Spleen (tissue), 11 donors: ENCODE data around the gene CLMN. TPM values are rescaled to one million over a fixed set of nuclear protein-coding genes. Genes with fewer than 3 reads are reported as not detected.

Source experiments
- DNase-seq: peaks from one replicate; pipeline ENCODE4 v3.0.0-alpha.2; 2020
- H3K27ac ChIP-seq, 8 donors: fragments of 200-600 bp; sonication (generic) in 7 of 8; 1 replicate in 4 of 8; 2 replicates in 4 of 8; pipeline versions ENCODE4 v1.5.0 to v1.8.0; 2016 to 2021; ENCODE audit warnings: inconsistent platforms in 4 of 8, mild to moderate bottlenecking in 4 of 8, moderate library complexity in 1 of 8
- H3K27me3 ChIP-seq, 7 donors: fragments of 200-600 bp; sonication (generic) in 6 of 7; replicated peaks in 1 of 7; 1 replicate in 4 of 7; 2 replicates in 3 of 7; pipeline versions ENCODE4 v1.5.0 to v1.8.0; 2016 to 2021; ENCODE audit warnings: inconsistent platforms in 3 of 7, mild to moderate bottlenecking in 1 of 7
- H3K36me3 ChIP-seq, 6 donors: fragments of 200-600 bp; sonication (generic) in 5 of 6; 1 replicate in 4 of 6; 2 replicates in 2 of 6; pipeline versions ENCODE4 v1.5.0 to v1.8.0; 2016 to 2021; ENCODE audit warnings: inconsistent platforms in 2 of 6
- H3K4me1 ChIP-seq, 6 donors: fragments of 200-600 bp; sonication (generic) in 5 of 6; 1 replicate in 3 of 6; 2 replicates in 3 of 6; pipeline versions ENCODE4 v1.5.0 to v1.8.0; 2016 to 2021; ENCODE audit warnings: inconsistent platforms in 3 of 6
- H3K4me3 ChIP-seq, 8 donors: fragments of 200-600 bp; sonication (generic) in 7 of 8; 1 replicate in 4 of 8; 2 replicates in 4 of 8; pipeline versions ENCODE4 v1.5.0 to v1.8.0; 2016 to 2021; ENCODE audit warnings: inconsistent platforms in 4 of 8, mild to moderate bottlenecking in 4 of 8, moderate library complexity in 2 of 8
- H3K9me3 ChIP-seq, 8 donors: fragments of 200-600 bp; sonication (generic) in 7 of 8; 1 replicate in 4 of 8; 2 replicates in 4 of 8; pipeline versions ENCODE4 v1.5.0 to v1.8.0; 2016 to 2021; ENCODE audit warnings: inconsistent platforms in 4 of 8
- CTCF ChIP-seq, 11 experiments: fragments of 200-600 bp in 7 of 11; fragments of 450-650 bp in 4 of 11; sonication (generic) in 4 of 11; IDR thresholded peaks in 8 of 11; conservative IDR thresholded peaks in 3 of 11; 1 replicate in 7 of 11; 2 replicates in 4 of 11; pipeline versions ENCODE4 v1.4.0 to v1.8.0; 2016 to 2021; ENCODE audit warnings: antibody characterized with exemption in 11 of 11, inconsistent platforms in 4 of 11, mild to moderate bottlenecking in 1 of 11
- POLR2A ChIP-seq, 3 donors: fragments of 450-650 bp; IDR thresholded peaks; one replicate each; pipeline ENCODE4 v1.5.1; 2017; ENCODE audit warnings: antibody characterized with exemption in 3 of 3, mild to moderate bottlenecking in 1 of 3
- POLR2AphosphoS5 ChIP-seq, 3 donors: sonication (generic); formaldehyde crosslinking; IDR thresholded peaks; one replicate each; pipeline ENCODE4 v1.5.1; 2017; ENCODE audit warnings: antibody characterized with exemption in 3 of 3
- WGBS, 5 donors: extraction: QIAGEN DNeasy Blood & Tissue Kit in 3 of 5; methylation state at CpG; one replicate each; pipeline versions ENCODE4 v1.1.5 to v1.1.7; 2013 to 2018; 5-methylcytosine and 5-hydroxymethylcytosine counted together
- intact Hi-C: fragments of 100-400 bp; cut with DNase I; formaldehyde crosslinking; loops from one replicate; pipeline ENCODE4 v1.15.0; 2023; ENCODE audit warnings: low total_unique reads
- polyA plus RNA-seq, 3 donors: library from polyadenylated mRNA; stranded (reverse); fragments of 200-250 nt; gene quantifications; one replicate each; pipeline ENCODE4 v1.2.1, GENCODE V29; 2013
- total RNA-seq, 7 donors: library from RNA; depleted of rRNA in 3 of 7; stranded (reverse); fragments of >200 nt in 3 of 7; fragmentation: NEBNext Ultra II Directional in 4 of 7; extraction: Animal tissue kit (Norgen Biotek cat#: 25700) in 4 of 7; gene quantifications; one replicate each; pipeline versions ENCODE4 v1.1.0 to v1.2.1, GENCODE V29; 2016 to 2021
- donor health status: healthy with polysubstance abuse.
- donor health status: DM: no; HTN: no; CAD: no; lungs with moderate emphysema.
- donor health status: DM: no; HTN: no; CAD: no.
- donor health status: Bipolar disorder and iron deficiency.
- donor health status: healthy.
- donor health status: DM: no; HTN: no; CAD: no.
- donor health status: DM: yes; HTN: yes; CAD: no.

The CLMN gene
- total and polyA plus RNA-seq, 10 donors, result 2.7 to 21.4 (median 14.8) TPM

GRCh38 chr14:95255487-95255886 is 64.2 kb downstream of the CLMN start:
- Histone ChIP-seq H3K4me3 (no peak overlapping the region), H3K36me3 (no peaks in the 10 kb centered on the region), H3K27me3 (no peaks in the 10 kb centered on the region), H3K9me3 (no peaks in the 10 kb centered on the region), H3K4me1 (peaks cover 3 to 26% (median 13%) of the 10 kb centered on the region in 6 donors), H3K27ac (no peak overlapping the region)
- intact Hi-C loops, result no loop called here
- no peak for DNase-seq
- no peak for TF ChIP-seq POLR2AphosphoS5 (IDR thresholded peaks at IDR 0.05)
- WGBS, 5 donors, result 38 to 50% (median 47%) methylated on average over 6 of the region's 6 CpGs

GRCh38 chr14:95255013-95255412 is 64.7 kb downstream of the CLMN start:
- 75 to 88% (median 85%) methylated on average over 4 of the region's 4 CpGs for WGBS, 5 donors
- Histone ChIP-seq H3K27me3 (no peaks in the 10 kb centered on the region), H3K9me3 (no peaks in the 10 kb centered on the region), H3K36me3 (no peaks in the 10 kb centered on the region), H3K27ac (no peak overlapping the region), H3K4me3 (no peak overlapping the region), H3K4me1 (peaks cover 3 to 26% (median 13%) of the 10 kb centered on the region in 6 donors)
- intact Hi-C loops, result no loop called here
- DNase-seq, result no peak
- TF ChIP-seq POLR2A (IDR thresholded peaks at IDR 0.05), result no peak
- no peak for TF ChIP-seq CTCF (IDR thresholded peaks at IDR 0.05 in 8 of 11, conservative IDR thresholded peaks at IDR 0.05 in 3 of 11)
- TF ChIP-seq POLR2AphosphoS5 (IDR thresholded peaks at IDR 0.05), result no peak

GRCh38 chr14:95254288-95254687 is 65.4 kb downstream of the CLMN start:
- 62 to 94% (median 89%) methylated on average over 10 of the region's 10 CpGs for WGBS, 5 donors
- intact Hi-C loops, result no loop called here
- DNase-seq, result no peak
- Histone ChIP-seq H3K9me3 (no peaks in the 10 kb centered on the region), H3K4me1 (peaks cover 3 to 21% (median 8%) of the 10 kb centered on the region in 6 donors), H3K27ac (no peak overlapping the region), H3K36me3 (no peaks in the 10 kb centered on the region), H3K4me3 (no peak overlapping the region), H3K27me3 (no peaks in the 10 kb centered on the region)
- TF ChIP-seq POLR2AphosphoS5 (IDR thresholded peaks at IDR 0.05), result no peak
- TF ChIP-seq CTCF (IDR thresholded peaks at IDR 0.05 in 8 of 11, conservative IDR thresholded peaks at IDR 0.05 in 3 of 11), result no peak
- TF ChIP-seq POLR2A (IDR thresholded peaks at IDR 0.05), result no peak

GRCh38 chr14:95253039-95253630 is 66.6 kb downstream of the CLMN start:
- H3K9me3 ChIP-seq, result no peaks in the 10 kb centered on the region
- no peak for DNase-seq
- no peak overlapping the region for H3K4me3 ChIP-seq
- no peaks in the 10 kb centered on the region for H3K36me3 ChIP-seq
- H3K4me1 ChIP-seq, result peaks cover 0 to 16% (median 6%) of the 10 kb centered on the region in 6 donors
- TF ChIP-seq CTCF (IDR thresholded peaks at IDR 0.05 in 8 of 11, conservative IDR thresholded peaks at IDR 0.05 in 3 of 11) (no peak), POLR2A (IDR thresholded peaks at IDR 0.05) (no peak), POLR2AphosphoS5 (IDR thresholded peaks at IDR 0.05) (no peak)
- intact Hi-C loops, result no loop called here
- no peak overlapping the region for H3K27ac ChIP-seq
- 69 to 77% (median 73%) methylated on average over 6 of the region's 6 CpGs for WGBS, 5 donors
- no peaks in the 10 kb centered on the region for H3K27me3 ChIP-seq
